Measurements from ENCODE around the gene DMXL2.

DNA sequence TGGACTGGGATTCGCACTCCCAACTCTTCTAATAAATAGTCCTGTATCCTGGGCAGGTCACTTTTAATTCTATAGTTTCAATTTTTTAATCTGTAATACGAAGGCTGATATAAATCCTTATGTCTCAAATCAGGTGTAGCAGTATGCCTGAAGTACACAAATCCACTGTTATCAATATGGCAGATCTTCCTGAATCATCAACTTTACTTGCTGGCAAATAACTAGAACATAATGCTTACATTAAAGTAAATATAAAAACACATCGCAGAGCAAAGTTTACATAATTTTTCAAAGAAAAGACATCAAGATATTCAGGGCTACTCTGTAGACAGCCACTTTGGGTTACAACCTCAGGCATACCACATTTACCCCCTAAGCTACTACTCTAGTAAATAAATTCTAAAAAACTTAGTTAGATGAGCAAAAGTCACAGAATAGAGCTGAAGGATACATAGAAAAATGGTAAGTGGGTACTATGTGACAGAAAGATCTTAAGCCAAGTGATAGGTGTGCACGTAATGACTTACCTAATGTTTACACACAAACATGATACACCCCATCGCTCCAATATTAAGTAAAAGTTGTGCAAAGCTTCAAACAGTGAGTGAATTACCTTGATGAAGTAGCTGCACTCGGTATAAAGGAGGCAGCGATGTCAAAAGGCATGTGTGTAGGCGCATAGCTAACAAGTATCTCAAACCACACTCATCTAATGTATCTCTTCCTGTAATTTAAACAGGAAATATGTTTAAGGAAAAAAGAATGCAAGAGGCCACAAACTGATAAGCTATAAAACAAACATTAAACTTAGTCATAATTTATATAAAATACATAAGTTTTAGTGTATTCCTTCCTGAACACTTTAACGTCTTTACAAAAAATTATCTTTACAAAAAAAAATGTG, 127.9 kb downstream of the DMXL2 start:
- TF ChIP-seq, protein P1, sequence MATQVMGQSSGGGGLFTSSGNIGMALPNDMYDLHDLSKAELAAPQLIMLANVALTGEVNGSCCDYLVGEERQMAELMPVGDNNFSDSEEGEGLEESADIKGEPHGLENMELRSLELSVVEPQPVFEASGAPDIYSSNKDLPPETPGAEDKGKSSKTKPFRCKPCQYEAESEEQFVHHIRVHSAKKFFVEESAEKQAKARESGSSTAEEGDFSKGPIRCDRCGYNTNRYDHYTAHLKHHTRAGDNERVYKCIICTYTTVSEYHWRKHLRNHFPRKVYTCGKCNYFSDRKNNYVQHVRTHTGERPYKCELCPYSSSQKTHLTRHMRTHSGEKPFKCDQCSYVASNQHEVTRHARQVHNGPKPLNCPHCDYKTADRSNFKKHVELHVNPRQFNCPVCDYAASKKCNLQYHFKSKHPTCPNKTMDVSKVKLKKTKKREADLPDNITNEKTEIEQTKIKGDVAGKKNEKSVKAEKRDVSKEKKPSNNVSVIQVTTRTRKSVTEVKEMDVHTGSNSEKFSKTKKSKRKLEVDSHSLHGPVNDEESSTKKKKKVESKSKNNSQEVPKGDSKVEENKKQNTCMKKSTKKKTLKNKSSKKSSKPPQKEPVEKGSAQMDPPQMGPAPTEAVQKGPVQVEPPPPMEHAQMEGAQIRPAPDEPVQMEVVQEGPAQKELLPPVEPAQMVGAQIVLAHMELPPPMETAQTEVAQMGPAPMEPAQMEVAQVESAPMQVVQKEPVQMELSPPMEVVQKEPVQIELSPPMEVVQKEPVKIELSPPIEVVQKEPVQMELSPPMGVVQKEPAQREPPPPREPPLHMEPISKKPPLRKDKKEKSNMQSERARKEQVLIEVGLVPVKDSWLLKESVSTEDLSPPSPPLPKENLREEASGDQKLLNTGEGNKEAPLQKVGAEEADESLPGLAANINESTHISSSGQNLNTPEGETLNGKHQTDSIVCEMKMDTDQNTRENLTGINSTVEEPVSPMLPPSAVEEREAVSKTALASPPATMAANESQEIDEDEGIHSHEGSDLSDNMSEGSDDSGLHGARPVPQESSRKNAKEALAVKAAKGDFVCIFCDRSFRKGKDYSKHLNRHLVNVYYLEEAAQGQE (IDR thresholded peaks at IDR 0.05; ENCODE audit: insufficient replicate concordance, low read depth), result no peak
- TF ChIP-seq, protein P2, sequence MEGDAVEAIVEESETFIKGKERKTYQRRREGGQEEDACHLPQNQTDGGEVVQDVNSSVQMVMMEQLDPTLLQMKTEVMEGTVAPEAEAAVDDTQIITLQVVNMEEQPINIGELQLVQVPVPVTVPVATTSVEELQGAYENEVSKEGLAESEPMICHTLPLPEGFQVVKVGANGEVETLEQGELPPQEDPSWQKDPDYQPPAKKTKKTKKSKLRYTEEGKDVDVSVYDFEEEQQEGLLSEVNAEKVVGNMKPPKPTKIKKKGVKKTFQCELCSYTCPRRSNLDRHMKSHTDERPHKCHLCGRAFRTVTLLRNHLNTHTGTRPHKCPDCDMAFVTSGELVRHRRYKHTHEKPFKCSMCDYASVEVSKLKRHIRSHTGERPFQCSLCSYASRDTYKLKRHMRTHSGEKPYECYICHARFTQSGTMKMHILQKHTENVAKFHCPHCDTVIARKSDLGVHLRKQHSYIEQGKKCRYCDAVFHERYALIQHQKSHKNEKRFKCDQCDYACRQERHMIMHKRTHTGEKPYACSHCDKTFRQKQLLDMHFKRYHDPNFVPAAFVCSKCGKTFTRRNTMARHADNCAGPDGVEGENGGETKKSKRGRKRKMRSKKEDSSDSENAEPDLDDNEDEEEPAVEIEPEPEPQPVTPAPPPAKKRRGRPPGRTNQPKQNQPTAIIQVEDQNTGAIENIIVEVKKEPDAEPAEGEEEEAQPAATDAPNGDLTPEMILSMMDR (IDR thresholded peaks at IDR 0.05; ENCODE audit: insufficient read depth, low read length), result no peak
